Mesendoderm (in vitro differentiated cells): ENCODE measurements around the gene KCTD13.
"Not testable (repeated sequence)": the region's sequence is repeated elsewhere in the genome, so short reads cannot be mapped to it uniquely, and the experiment has no call there.

Source experiments
- DNase-seq: peaks from one replicate; pipeline ENCODE4 v3.0.0; 2013
- H2AK5ac ChIP-seq: 2 replicates; pipeline ENCODE4 v1.6.1; 2013; ENCODE audit warnings: low read length, inconsistent platforms
- H2BK120ac ChIP-seq: 2 replicates; pipeline ENCODE4 v1.6.1; 2013; ENCODE audit warnings: low read depth, mild to moderate bottlenecking, low read length, moderate library complexity, mixed read lengths
- H2BK15ac ChIP-seq: replicated peaks from 2 replicates; pipeline ENCODE4 v1.6.1; 2013; ENCODE audit warnings: low read depth, mild to moderate bottlenecking, moderate library complexity
- H2BK5ac ChIP-seq: 2 replicates; pipeline ENCODE4 v1.6.1; 2013; ENCODE audit warnings: low read length, inconsistent platforms
- H3K18ac ChIP-seq: 2 replicates; pipeline ENCODE4 v1.6.1; 2013; ENCODE audit warnings: mild to moderate bottlenecking, low read length, mixed read lengths
- H3K23ac ChIP-seq: one replicate; pipeline ENCODE4 v1.6.1; 2013; ENCODE audit warnings: low read length
- H3K27ac ChIP-seq: 2 replicates; pipeline ENCODE4 v1.5.1; 2013; ENCODE audit warnings: low read depth, mild to moderate bottlenecking, inconsistent platforms, low read length, moderate library complexity
- H3K27me3 ChIP-seq: 2 replicates; pipeline ENCODE4 v1.6.1; 2013; ENCODE audit warnings: low read length, control low read depth, mild to moderate bottlenecking, inconsistent platforms; ENCODE audit not compliant: insufficient read depth, poor library complexity
- H3K36me3 ChIP-seq: 2 replicates; pipeline ENCODE4 v1.6.1; 2013; ENCODE audit warnings: low read length, inconsistent platforms; ENCODE audit not compliant: control insufficient read depth, insufficient read depth
- H3K4ac ChIP-seq: one replicate; pipeline ENCODE4 v1.6.1; 2013; ENCODE audit warnings: low read depth, mild to moderate bottlenecking, low read length, moderate library complexity
- H3K4me1 ChIP-seq: 2 replicates; pipeline ENCODE4 v1.6.1; 2013; ENCODE audit warnings: low read depth, low read length, inconsistent platforms; ENCODE audit not compliant: control insufficient read depth
- H3K4me2 ChIP-seq: 2 replicates; pipeline ENCODE4 v1.6.1; 2013; ENCODE audit warnings: low read length
- H3K4me3 ChIP-seq: 2 replicates; pipeline ENCODE4 v1.5.1; 2013; ENCODE audit warnings: mild to moderate bottlenecking, low read length
- H3K56ac ChIP-seq: one replicate; pipeline ENCODE4 v1.6.1; 2013; ENCODE audit warnings: low read length
- H3K79me1 ChIP-seq: 2 replicates; pipeline ENCODE4 v1.6.1; 2013; ENCODE audit warnings: low read length, inconsistent platforms
- H3K79me2 ChIP-seq: 2 replicates; pipeline ENCODE4 v1.6.1; 2013; ENCODE audit warnings: mild to moderate bottlenecking, low read length; ENCODE audit not compliant: control insufficient read depth, insufficient read depth
- H3K9ac ChIP-seq: 2 replicates; pipeline ENCODE4 v1.6.1; 2013; ENCODE audit warnings: low read length, inconsistent platforms
- H4K5ac ChIP-seq: one replicate; pipeline ENCODE4 v1.6.1; 2013; ENCODE audit warnings: low read length
- H4K8ac ChIP-seq: one replicate; pipeline ENCODE4 v1.6.1; 2013; ENCODE audit warnings: low read depth, mild to moderate bottlenecking, control low read depth, low read length, moderate library complexity
- WGBS: extraction: QIAGEN DNeasy Blood & Tissue Kit; methylation state at CpG from one replicate; pipeline ENCODE4 v1.1.7; 2013; ENCODE audit warnings: low lambda C conversion rate, missing lambda C conversion rate; ENCODE audit not compliant: insufficient coverage; ENCODE audit errors: extremely low coverage; 5-methylcytosine and 5-hydroxymethylcytosine counted together

Gene KCTD13

GRCh38 chr16:29961479-29962343, 35.7 kb upstream of the KCTD13 start, which contains the start of gene TMEM219:
Gene TMEM219, plus strand, starts transcription at chr16:29962079. Its CDS starts 1,065 bp downstream, at chr16:29963144.
- Histone ChIP-seq H2BK120ac (no peak within 1 kb of the TSS), H2AK5ac (peak within 1 kb of the TSS; percentile 45), H4K8ac (peak within 1 kb of the TSS; percentile 98), H3K27me3 (no peaks in the 10 kb centered on the region), H3K9ac (peak within 1 kb of the TSS; percentile 91), H3K79me2 (no peaks in the 10 kb centered on the region), H3K79me1 (no peaks in the 10 kb centered on the region), H3K56ac (peak within 1 kb of the TSS; percentile 94), H3K27ac (peak within 1 kb of the TSS; percentile 51), H3K23ac (peak within 1 kb of the TSS; percentile 73), H3K36me3 (no peaks in the 10 kb centered on the region), H3K4me3 (peak within 1 kb of the TSS; percentile 67), H4K5ac (no peak within 1 kb of the TSS), H2BK15ac (no peak within 1 kb of the TSS), H3K18ac (peak within 1 kb of the TSS; percentile 41), H3K4me2 (peak within 1 kb of the TSS; percentile 94), H2BK5ac (no peak within 1 kb of the TSS), H3K4ac (peak within 1 kb of the TSS; percentile 58), H3K4me1 (peaks cover 5% of the 10 kb centered on the region)
- no CpG with 5 or more reads among the region's 75 CpGs for WGBS
- DNase-seq: peak; percentile 92

- H3K56ac ChIP-seq: peak overlapping the region; percentile 94
- no peak overlapping the region for H2BK5ac ChIP-seq
- H2BK120ac ChIP-seq: no peak overlapping the region
- peak overlapping the region; percentile 51 for H3K4me2 ChIP-seq
- no peaks in the 10 kb centered on the region for H3K79me1 ChIP-seq
- no peak overlapping the region for H3K27ac ChIP-seq
- no peak overlapping the region for H4K5ac ChIP-seq
- no peak for DNase-seq
- H2BK15ac ChIP-seq: no peak overlapping the region
- H3K18ac ChIP-seq: no peak overlapping the region
- peak overlapping the region; percentile 91 for H3K9ac ChIP-seq
- H3K36me3 ChIP-seq: no peaks in the 10 kb centered on the region
- no peak overlapping the region for H3K23ac ChIP-seq
- H3K27me3 ChIP-seq: no peaks in the 10 kb centered on the region
- H3K4ac ChIP-seq: no peak overlapping the region
- no peak overlapping the region for H4K8ac ChIP-seq
- H3K4me1 ChIP-seq: peaks cover 5% of the 10 kb centered on the region
- no CpG with 5 or more reads among the region's 10 CpGs for WGBS
- H2AK5ac ChIP-seq: no peak overlapping the region
- no peaks in the 10 kb centered on the region for H3K79me2 ChIP-seq
- H3K4me3 ChIP-seq: no peak overlapping the region
Measured at GRCh38 chr16:29961127-29961478, 35.1 kb upstream of the KCTD13 start.

- not testable (repeated sequence) for H2BK5ac ChIP-seq, H3K9ac ChIP-seq, H2BK120ac ChIP-seq, H3K27ac ChIP-seq, H2AK5ac ChIP-seq, H3K18ac ChIP-seq, H2BK15ac ChIP-seq, H3K56ac ChIP-seq, H3K79me1 ChIP-seq, H3K4me3 ChIP-seq, DNase-seq, H3K4me1 ChIP-seq, H4K5ac ChIP-seq, H3K23ac ChIP-seq, H3K4ac ChIP-seq, H3K4me2 ChIP-seq, H3K79me2 ChIP-seq, H4K8ac ChIP-seq, H3K27me3 ChIP-seq, H3K36me3 ChIP-seq
- WGBS: no CpG with 5 or more reads among the region's 4 CpGs
Measured at GRCh38 chr16:29959821-29960220, 33.8 kb upstream of the KCTD13 start.

- WGBS: no CpG with 5 or more reads among the region's 9 CpGs
- no peak for DNase-seq
- H2BK15ac ChIP-seq: no peak overlapping the region
- H3K79me2 ChIP-seq: no peaks in the 10 kb centered on the region
- no peak overlapping the region for H3K4ac ChIP-seq
- no peak overlapping the region for H3K27ac ChIP-seq
- no peak overlapping the region for H3K23ac ChIP-seq
- no peak overlapping the region for H3K18ac ChIP-seq
- no peaks in the 10 kb centered on the region for H3K79me1 ChIP-seq
- H2BK5ac ChIP-seq: no peak overlapping the region
- H4K5ac ChIP-seq: no peak overlapping the region
- H3K27me3 ChIP-seq: no peaks in the 10 kb centered on the region
- H2BK120ac ChIP-seq: no peak overlapping the region
- no peak overlapping the region for H3K4me2 ChIP-seq
- H4K8ac ChIP-seq: no peak overlapping the region
- no peak overlapping the region for H3K9ac ChIP-seq
- no peaks in the 10 kb centered on the region for H3K36me3 ChIP-seq
- H3K56ac ChIP-seq: no peak overlapping the region
- H3K4me1 ChIP-seq: peaks cover 5% of the 10 kb centered on the region
- H3K4me3 ChIP-seq: no peak overlapping the region
- H2AK5ac ChIP-seq: no peak overlapping the region
Measured at GRCh38 chr16:29959293-29959692, 33.3 kb upstream of the KCTD13 start.

GRCh38 chr16:29958756-29959155, 32.7 kb upstream of the KCTD13 start:
- H3K4me1 ChIP-seq: peaks cover 5% of the 10 kb centered on the region
- WGBS: no CpG with 5 or more reads among the region's 5 CpGs

More at GRCh38 chr16:29958756-29959155, 32.7 kb upstream of the KCTD13 start:
- Histone ChIP-seq H3K36me3 (no peaks in the 10 kb centered on the region), H3K4me3 (no peak overlapping the region), H2AK5ac (no peak overlapping the region), H3K56ac (no peak overlapping the region), H3K4ac (no peak overlapping the region), H3K4me2 (no peak overlapping the region), H3K23ac (no peak overlapping the region), H4K8ac (no peak overlapping the region), H2BK5ac (no peak overlapping the region), H3K79me1 (no peaks in the 10 kb centered on the region), H4K5ac (no peak overlapping the region), H2BK15ac (no peak overlapping the region), H2BK120ac (no peak overlapping the region), H3K27ac (no peak overlapping the region), H3K27me3 (no peaks in the 10 kb centered on the region), H3K79me2 (no peaks in the 10 kb centered on the region), H3K9ac (no peak overlapping the region), H3K18ac (no peak overlapping the region)
- no peak for DNase-seq
